ENCODE results near the gene C20orf202.

Gene C20orf202

GRCh38 chr20:1189827-1190226 lies 13.4 kb upstream of the C20orf202 start:
- TF ChIP-seq CTCF (IDR thresholded peaks at IDR 0.05): no peak

GRCh38 chr20:1190847-1191246 lies 12.4 kb upstream of the C20orf202 start:
- no peak for TF ChIP-seq CTCF (IDR thresholded peaks at IDR 0.05)

- no peak for TF ChIP-seq CTCF (IDR thresholded peaks at IDR 0.05)
These were observed 12.0 kb upstream of the C20orf202 start for GRCh38 chr20:1191299-1191698.

GRCh38 chr20:1195226-1195625 lies 8.0 kb upstream of the C20orf202 start:
- TF ChIP-seq CTCF (IDR thresholded peaks at IDR 0.05): no peak

GRCh38 chr20:1196634-1197033 lies 6.6 kb upstream of the C20orf202 start:
- TF ChIP-seq CTCF (IDR thresholded peaks at IDR 0.05): no peak

GRCh38 chr20:1197801-1198200 lies 5.5 kb upstream of the C20orf202 start:
- no peak for TF ChIP-seq CTCF (IDR thresholded peaks at IDR 0.05)

- TF ChIP-seq CTCF (IDR thresholded peaks at IDR 0.05): no peak
These were observed 4.5 kb upstream of the C20orf202 start for GRCh38 chr20:1198751-1199150.

- no peak for TF ChIP-seq CTCF (IDR thresholded peaks at IDR 0.05)
These were observed 3.9 kb upstream of the C20orf202 start for GRCh38 chr20:1199212-1199873.

Measured in LNCAP (cell line).